HG03097 (cell line): ENCODE data around the gene REN.

ENCODE experiments used
- ATAC-seq: cut with Tn5 transposase; IDR thresholded peaks from one replicate; pipeline ENCODE4 v1.9.1; 2021; ENCODE audit not compliant: unreplicated experiment, low FRiP score

The REN gene

DNA sequence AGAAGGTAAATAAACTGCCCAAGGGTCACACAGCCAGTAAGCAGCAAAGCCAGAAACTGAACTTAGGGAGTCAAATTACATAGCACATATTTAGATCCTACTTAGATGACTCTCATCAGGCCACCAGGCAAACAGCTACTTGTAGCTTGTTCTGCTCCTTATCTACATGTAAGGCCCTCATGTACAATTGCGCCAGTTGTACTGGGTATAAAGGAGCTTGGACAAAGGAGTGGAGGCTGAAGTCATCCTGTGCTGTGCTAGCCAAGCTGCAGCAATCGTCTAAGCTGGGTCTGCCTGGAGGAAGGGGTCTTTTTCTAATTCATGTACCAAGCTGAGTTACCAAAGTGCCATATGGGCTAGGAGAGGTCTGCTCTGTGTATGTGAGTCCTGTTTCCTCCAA is 27.0 kb downstream of the REN start:
- ATAC-seq = no peak

GRCh38 chr1:204136814-204137213 is 29.3 kb downstream of the REN start:
- ATAC-seq = no peak

- ATAC-seq = no peak
Measured at GRCh38 chr1:204134103-204134502, 32.0 kb downstream of the REN start.

- no peak for ATAC-seq
Measured at GRCh38 chr1:204132718-204133117, 33.4 kb downstream of the REN start.

DNA sequence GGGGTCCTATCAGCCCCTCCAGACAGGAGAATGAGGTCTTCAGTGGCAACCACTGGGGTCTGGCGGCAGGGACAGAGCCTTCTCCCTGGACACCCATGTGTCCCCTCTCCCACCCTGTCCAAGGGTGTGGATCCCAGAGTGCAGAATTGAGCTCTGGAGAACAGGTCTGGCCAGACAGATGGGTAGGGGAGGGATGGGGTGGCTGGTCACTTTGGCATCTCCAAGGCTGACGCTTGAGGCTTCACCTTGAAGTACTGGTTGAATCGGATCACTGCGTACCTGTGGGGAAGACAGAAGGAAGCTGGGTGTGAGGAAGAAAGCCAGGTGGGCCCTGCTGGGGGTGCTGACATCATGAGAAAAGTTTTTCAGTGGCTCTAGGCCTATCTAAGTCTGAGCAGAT is 34.2 kb downstream of the REN start:
- no peak for ATAC-seq

DNA sequence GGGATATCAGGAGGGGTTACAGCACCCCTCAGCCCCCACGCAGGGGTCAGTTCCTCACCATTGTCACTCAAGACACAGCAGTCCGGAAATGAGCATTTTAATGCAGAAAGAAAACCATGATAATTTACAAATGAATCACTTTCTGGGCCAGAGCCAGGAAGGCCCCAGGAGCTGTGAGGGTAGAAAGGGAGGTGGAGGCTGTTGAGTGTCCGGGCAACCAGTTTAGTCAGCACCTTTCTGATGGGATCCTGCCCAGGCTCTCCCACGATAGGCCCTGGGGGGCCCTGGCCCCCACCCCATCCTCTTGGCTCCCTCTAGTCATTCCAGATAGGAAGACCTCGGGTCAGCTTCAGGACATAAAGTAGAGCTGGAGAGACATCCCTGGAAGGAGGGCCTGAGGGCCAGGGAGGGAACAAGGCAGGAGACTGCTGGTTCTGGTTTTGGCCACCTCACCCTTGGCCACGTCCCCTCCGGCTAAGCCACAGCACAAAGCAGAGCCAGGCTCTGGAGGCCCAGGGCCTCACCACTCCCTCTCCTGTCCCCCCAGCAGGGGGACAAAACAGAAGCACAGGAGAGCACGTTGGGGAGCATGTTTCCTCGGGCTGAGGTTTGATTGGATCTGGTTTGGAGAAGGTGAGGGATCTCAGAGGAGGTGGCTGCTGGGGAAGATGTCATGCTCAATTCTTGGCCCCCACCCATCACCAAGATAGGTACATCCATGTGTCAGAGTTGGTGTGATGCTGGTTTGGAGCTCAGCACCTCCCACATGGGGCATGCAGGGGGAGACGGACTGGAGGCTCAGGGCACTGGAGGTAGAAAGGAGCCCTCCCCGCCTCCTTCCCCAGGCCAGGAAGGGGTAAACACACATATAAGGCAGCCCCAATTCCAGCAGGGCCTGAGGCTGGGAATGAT is 34.9 kb downstream of the REN start:
- no peak for ATAC-seq

- no peak for ATAC-seq
Measured at GRCh38 chr1:204130178-204130577, 36.0 kb downstream of the REN start.

DNA sequence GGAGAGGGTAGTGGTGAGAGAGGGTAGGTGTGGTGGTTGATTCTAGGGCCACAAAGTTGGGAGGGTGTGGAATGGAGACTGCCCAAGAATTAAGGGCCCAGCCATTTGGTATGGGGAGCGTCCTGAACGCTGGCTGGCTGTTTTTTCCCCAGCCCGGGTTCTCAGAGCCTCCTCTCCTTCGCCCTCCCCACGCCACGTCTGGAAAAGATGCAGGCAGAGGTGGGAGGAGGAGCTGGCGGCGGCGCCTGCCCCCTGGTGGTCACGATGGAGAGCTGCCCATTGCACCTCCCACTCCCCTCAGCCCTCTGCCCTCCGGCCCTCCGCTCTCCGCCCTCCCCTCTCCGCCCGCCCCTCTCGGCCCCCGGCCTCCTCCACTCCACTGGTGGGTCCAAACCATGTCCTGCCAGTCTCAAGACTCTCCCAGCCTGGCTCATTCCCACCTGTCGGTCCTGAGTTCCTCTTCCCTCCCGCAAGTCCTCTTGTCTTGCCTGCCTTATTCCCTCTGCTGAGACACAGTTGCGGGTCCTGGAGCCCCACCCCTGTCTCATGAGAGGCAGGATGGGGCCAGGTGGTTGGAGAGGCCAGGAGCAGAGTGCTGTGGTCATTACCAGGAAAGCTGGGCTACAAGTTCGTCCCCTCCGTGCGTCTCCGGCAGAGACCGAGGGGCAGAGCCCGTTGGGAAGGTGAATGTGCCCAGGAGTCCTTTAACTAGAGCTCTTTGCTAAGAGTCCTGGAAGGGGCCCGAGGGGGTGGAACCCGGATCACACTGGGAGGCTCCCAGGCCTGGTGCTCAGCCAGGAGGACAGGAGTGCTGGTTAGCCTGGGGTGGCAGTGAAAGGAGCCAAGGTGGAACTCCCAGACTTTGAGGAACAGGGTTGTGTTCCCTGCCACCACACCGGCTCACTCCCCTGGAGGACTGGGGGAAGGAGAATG is 36.9 kb downstream of the REN start:
- ATAC-seq = no peak

GRCh38 chr1:204128464-204128963 is 37.6 kb downstream of the REN start:
- ATAC-seq = no peak

DNA sequence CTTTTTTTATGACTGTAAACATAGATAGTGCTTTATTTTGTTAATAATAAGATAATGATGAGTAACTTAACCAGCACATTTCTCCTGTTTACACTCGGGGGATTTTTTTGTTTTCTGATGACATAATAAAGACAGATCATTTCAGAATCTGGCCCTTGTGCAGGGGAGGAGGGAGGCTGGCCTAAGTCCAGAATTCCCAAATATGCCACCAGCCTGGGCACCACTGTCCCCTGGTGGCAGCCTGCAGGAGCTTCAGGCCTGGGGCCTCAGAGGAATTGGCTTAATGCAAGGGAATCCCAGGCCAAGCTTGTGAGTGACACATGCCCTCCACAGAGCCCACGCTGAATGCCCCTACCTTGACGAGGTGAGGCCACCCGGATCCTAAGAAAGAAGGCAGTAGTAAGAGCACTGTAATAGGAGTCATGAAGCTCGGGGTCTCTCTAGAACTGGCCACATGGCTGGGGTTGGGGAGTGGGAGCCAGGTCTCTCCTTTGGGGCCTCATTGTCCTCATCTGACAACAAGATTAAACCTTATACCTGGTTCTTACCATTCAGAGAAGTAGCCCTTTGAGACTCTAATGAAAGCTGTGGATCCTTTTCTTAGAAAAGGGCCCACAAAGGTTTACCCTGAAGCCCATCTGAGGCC is 38.4 kb downstream of the REN start:
- ATAC-seq = no peak

- ATAC-seq = no peak
Measured at GRCh38 chr1:204126956-204127355, 39.2 kb downstream of the REN start.

GRCh38 chr1:204126386-204126785 is 39.8 kb downstream of the REN start:
- no peak for ATAC-seq

GRCh38 chr1:204125759-204126351 is 40.3 kb downstream of the REN start:
- no peak for ATAC-seq

- no peak for ATAC-seq
Measured at GRCh38 chr1:204124639-204125038, 41.5 kb downstream of the REN start.

DNA sequence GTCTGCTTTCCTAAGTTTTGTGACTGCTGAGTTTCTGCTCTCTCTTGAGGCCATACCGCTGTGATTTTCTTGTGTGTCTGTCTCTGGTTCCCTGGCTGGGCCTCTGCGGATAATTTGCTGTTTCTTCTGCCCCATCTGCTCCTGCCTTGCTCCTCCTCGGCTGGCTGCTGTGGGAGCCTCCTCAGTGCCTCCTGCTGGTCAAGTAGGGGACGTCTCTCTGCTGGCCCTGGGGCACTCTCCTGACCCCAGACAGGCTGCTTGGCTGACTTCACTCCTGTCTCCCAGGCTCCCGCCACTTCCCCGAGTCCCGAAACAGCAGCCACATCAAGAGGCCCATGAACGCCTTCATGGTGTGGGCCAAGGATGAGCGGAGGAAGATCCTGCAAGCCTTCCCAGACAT is 42.8 kb downstream of the REN start:
- ATAC-seq = no peak

DNA sequence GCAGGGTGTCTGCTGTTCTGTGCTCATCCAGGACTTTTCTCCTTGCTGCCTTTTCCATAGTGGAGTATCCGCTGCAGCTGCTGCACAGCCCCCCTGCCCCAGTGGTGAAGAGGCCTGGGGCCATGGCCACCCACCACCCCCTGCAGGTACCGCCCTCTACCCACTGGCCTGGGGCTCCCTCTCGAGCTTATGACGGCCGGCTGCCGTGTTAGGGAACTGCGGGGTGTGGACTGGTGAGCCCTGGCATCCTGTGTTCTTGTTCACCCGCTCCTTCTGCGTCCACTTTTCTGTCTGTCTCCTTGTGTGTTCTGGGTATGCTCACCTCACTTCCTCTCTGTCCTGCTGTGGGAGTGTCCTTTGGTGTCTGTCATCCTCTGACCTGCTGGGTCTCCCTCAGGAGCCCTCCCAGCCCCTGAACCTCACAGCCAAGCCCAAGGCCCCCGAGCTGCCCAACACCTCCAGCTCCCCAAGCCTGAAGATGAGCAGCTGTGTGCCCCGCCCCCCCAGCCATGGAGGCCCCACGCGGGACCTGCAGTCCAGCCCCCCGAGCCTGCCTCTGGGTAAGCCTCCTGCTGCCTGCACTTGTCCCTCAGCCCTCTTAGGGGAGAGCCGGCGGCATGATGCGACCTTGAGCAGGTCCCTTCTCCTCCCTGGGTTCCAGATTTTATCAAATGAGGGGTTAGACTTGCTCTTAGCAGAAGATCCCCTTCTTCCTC is 44.1 kb downstream of the REN start:
- ATAC-seq = no peak

DNA sequence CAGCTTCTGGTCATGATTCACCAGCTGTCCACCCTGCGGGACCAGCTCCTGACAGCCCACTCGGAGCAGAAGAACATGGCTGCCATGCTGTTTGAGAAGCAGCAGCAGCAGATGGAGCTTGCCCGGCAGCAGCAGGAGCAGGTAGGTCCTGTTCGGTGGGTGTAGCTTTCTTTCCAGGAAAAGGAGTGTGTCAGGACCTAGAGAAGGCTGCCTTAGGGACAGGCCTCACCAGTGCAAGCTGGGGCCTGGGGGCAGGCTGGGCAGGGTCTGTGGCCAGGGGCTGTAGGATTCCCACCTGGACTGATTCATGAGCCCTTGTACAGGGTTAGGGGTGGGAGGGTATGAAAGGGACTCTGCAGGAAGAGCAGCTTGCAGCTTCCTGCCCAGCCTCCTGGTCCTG is 49.6 kb downstream of the REN start:
- ATAC-seq = no peak

DNA sequence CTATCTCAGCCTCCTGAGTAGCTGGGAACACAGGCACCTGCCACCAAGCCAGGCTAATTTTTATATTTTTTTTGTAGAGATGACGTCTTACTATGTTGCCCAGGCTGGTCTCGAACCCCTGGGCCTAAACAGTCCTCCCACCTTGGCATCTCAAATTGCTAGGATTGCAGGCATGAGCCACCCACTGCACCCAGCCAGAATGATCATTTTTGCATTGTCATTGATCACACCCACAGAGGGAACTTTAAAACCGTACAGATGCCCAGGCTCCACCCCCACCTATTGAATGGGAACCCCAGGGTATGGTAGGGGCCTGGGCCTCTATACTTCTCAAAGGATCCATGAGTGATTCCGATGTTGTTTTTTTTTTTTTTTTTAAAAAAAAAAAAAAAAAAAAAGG is 51.0 kb downstream of the REN start:
- ATAC-seq = no peak

DNA sequence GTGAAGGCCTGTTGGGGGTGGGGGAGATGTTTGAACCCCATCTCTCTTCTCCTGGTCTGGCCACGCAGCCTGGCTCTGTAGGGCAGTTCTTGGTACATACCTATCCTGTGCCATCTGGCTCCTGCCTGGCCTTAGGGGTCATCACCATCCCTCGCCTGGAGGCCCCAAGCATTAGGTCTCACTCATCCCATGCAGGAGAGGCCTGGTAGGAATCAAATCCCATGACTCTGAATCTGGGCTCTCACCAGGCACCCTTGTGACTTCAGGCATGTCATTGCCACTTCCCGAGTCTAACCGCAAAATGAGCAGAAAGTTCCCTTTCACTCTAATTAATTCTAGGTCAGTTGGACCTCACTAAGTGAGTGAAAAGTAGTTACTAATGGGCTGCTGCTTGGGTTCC is 51.5 kb downstream of the REN start:
- ATAC-seq = no peak

DNA sequence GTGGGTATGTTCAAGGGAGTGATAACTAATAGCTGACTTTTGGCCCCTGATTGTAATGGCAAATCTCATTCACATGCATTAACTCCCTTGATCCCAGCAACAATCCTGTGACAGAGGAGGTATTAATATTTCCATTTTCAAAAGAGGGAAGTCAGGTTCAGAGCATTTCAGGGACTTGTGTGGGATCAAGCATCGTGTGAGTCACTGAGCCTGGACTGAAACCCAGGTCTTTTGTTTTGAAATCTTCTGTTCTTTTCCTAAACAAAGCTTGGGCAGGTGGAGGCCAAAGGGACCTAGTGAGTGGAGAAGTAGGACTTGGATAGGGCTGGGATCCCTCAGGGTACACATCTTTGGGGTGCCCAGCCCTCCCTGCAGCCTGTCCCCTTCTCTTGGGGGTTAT is 52.2 kb downstream of the REN start:
- no peak for ATAC-seq
